HG03097 (cell line): ENCODE measurements around the gene LDLRAD4.

Experiments
- ATAC-seq: cut with Tn5 transposase; IDR thresholded peaks from one replicate; pipeline ENCODE4 v1.9.1; 2021; ENCODE audit not compliant: unreplicated experiment, low FRiP score

Gene LDLRAD4

GRCh38 chr18:13218368-13218991 is at the start of gene LDLRAD4:
TSS of gene LDLRAD4 (plus strand) at chr18:13218760.
- no peak for ATAC-seq

GRCh38 chr18:13173578-13174145 is 44.9 kb upstream of the LDLRAD4 start:
- no peak for ATAC-seq

- ATAC-seq, result no peak
Measured at GRCh38 chr18:13175266-13175665, 43.3 kb upstream of the LDLRAD4 start.

- ATAC-seq, result no peak
Measured at GRCh38 chr18:13175754-13176210, 42.8 kb upstream of the LDLRAD4 start.

- ATAC-seq, result no peak
Measured at GRCh38 chr18:13176847-13177246, 41.7 kb upstream of the LDLRAD4 start.

- ATAC-seq, result no peak
Measured at GRCh38 chr18:13178197-13178596, 40.4 kb upstream of the LDLRAD4 start.

GRCh38 chr18:13178976-13179375 is 39.6 kb upstream of the LDLRAD4 start:
- ATAC-seq, result no peak

GRCh38 chr18:13179566-13180113 is 38.9 kb upstream of the LDLRAD4 start:
- no peak for ATAC-seq

GRCh38 chr18:13180614-13181375 is 37.8 kb upstream of the LDLRAD4 start:
- no peak for ATAC-seq

GRCh38 chr18:13181765-13182164 is 36.8 kb upstream of the LDLRAD4 start:
- no peak for ATAC-seq

GRCh38 chr18:13183359-13183758 is 35.2 kb upstream of the LDLRAD4 start:
- no peak for ATAC-seq

GRCh38 chr18:13183790-13184189 is 34.8 kb upstream of the LDLRAD4 start:
- ATAC-seq, result no peak

GRCh38 chr18:13184396-13184795 is 34.2 kb upstream of the LDLRAD4 start:
- ATAC-seq, result no peak

GRCh38 chr18:13185675-13186198 is 32.8 kb upstream of the LDLRAD4 start:
- no peak for ATAC-seq

- no peak for ATAC-seq
Measured at GRCh38 chr18:13186687-13187086, 31.9 kb upstream of the LDLRAD4 start.

GRCh38 chr18:13187498-13187897 is 31.1 kb upstream of the LDLRAD4 start:
- ATAC-seq, result no peak

- ATAC-seq, result no peak
Measured at GRCh38 chr18:13191031-13191430, 27.5 kb upstream of the LDLRAD4 start.

GRCh38 chr18:13191779-13192178 is 26.8 kb upstream of the LDLRAD4 start:
- ATAC-seq, result no peak

- no peak for ATAC-seq
Measured at GRCh38 chr18:13192970-13193369, 25.6 kb upstream of the LDLRAD4 start.

GRCh38 chr18:13194239-13194638 is 24.3 kb upstream of the LDLRAD4 start:
- no peak for ATAC-seq

GRCh38 chr18:13198701-13199100 is 19.9 kb upstream of the LDLRAD4 start:
- no peak for ATAC-seq
